ENCODE results near the gene PIK3AP1.

DNA sequence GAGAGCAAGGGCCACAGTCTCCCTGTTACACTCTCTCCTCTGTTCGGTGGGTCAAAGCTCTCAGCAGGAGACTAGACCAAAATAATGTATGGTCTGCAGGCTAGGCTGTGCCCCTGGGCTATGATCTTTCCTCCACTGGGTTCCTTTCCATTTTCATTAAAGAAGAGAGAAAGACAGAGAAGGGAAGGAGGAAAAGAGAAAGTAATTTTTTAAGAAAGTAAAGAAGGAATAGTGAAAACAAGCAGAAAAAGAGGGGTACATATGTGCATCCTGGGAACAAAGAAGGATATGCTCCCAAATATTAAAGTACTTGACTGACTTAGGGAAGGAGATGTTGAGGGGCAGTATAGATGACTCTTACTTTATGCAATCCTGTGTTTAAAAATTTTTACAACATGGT lies 33.6 kb upstream of the PIK3AP1 start:
- TF ChIP-seq CTCF (IDR thresholded peaks at IDR 0.05 in 8 of 11, conservative IDR thresholded peaks at IDR 0.05 in 3 of 11) (no peak), POLR2A (IDR thresholded peaks at IDR 0.05) (no peak)
